ENCODE results near the gene ZFPL1.

- no peak for TF ChIP-seq EP300 (IDR thresholded peaks at IDR 0.05)
- TF ChIP-seq, protein P1, sequence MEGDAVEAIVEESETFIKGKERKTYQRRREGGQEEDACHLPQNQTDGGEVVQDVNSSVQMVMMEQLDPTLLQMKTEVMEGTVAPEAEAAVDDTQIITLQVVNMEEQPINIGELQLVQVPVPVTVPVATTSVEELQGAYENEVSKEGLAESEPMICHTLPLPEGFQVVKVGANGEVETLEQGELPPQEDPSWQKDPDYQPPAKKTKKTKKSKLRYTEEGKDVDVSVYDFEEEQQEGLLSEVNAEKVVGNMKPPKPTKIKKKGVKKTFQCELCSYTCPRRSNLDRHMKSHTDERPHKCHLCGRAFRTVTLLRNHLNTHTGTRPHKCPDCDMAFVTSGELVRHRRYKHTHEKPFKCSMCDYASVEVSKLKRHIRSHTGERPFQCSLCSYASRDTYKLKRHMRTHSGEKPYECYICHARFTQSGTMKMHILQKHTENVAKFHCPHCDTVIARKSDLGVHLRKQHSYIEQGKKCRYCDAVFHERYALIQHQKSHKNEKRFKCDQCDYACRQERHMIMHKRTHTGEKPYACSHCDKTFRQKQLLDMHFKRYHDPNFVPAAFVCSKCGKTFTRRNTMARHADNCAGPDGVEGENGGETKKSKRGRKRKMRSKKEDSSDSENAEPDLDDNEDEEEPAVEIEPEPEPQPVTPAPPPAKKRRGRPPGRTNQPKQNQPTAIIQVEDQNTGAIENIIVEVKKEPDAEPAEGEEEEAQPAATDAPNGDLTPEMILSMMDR (IDR thresholded peaks at IDR 0.05): no peak
These were observed 3.8 kb downstream of the ZFPL1 start for GRCh38 chr11:65087827-65088226.
